Prostate gland (tissue), 2 donors: ENCODE data around the gene LAS1L.

Source experiments
- CTCF ChIP-seq, 4 experiments: fragments of 200-600 bp in 2 of 4; fragments of 450-650 bp in 2 of 4; sonication (generic) in 2 of 4; IDR thresholded peaks; 1 replicate in 3 of 4; 2 replicates in 1 of 4; pipeline ENCODE4 v1.5.1; 2016 to 2019; ENCODE audit warnings: antibody characterized with exemption in 4 of 4, mild to moderate bottlenecking in 2 of 4, moderate library complexity in 2 of 4
- POLR2AphosphoS5 ChIP-seq: sonication (generic); formaldehyde crosslinking; IDR thresholded peaks from one replicate; pipeline ENCODE4 v1.6.1; 2017; ENCODE audit warnings: antibody characterized with exemption

- peak in 3 of 4 experiments; percentile 63 to 72 (median 71) for TF ChIP-seq CTCF (IDR thresholded peaks at IDR 0.05)
- TF ChIP-seq POLR2AphosphoS5 = no peak
Observed at GRCh38 chrX:65581661-65582339, 47.2 kb upstream of the LAS1L start.
